ENCODE results near the gene ZDHHC15.

GRCh38 chrX:75483933-75484332, 38.9 kb downstream of the ZDHHC15 start:
- TF ChIP-seq ZNF341 (tag by site-specific recombination; IDR thresholded peaks at IDR 0.05; ENCODE audit: low read depth), result no peak
- TF ChIP-seq ZXDB (tag by site-specific recombination; IDR thresholded peaks at IDR 0.05), result no peak
- no peak for TF ChIP-seq GLI4 (tag by site-specific recombination; IDR thresholded peaks at IDR 0.05)
- TF ChIP-seq CTCF (tag by site-specific recombination; IDR thresholded peaks at IDR 0.05), result no peak
- no peak for TF ChIP-seq ZNF548 (tag by site-specific recombination; IDR thresholded peaks at IDR 0.05)
- no peak for TF ChIP-seq ELK4 (IDR thresholded peaks at IDR 0.05; ENCODE audit: borderline replicate concordance, low read depth, low read length)
- no peak for TF ChIP-seq MZF1 (tag by site-specific recombination; IDR thresholded peaks at IDR 0.05; ENCODE audit: borderline replicate concordance)

Data from HEK293 (cell line).